LHCN-M2 (cell line): ENCODE results near the gene UBE2Z. TPM values are rescaled to one million over a fixed set of nuclear protein-coding genes. Genes with fewer than 3 reads are reported as not detected.
A peak's percentile ranks its signal among the peaks of the same experiment; 100 is the strongest.

Experiments
- DNase-seq: peaks from one replicate; pipeline ENCODE4 v3.0.0-alpha.2; 2012; ENCODE audit warnings: low read depth
- total RNA-seq: library from RNA; depleted of rRNA; stranded (reverse); fragments of >200 nt; gene quantifications from 2 replicates; pipeline ENCODE4 v1.2.3, GENCODE V29; 2014; rRNA removed

Gene UBE2Z
- total RNA-seq, 1 experiment from 2014 or later = 111 TPM

- peak; percentile 65 for DNase-seq
Observed at GRCh38 chr17:48954300-48954755, 46.1 kb downstream of the UBE2Z start.

- DNase-seq = peak; percentile 55
Observed at GRCh38 chr17:48960834-48961515, 52.8 kb downstream of the UBE2Z start.

GRCh38 chr17:48961516-48962233 is 53.5 kb downstream of the UBE2Z start:
- peak; percentile 77 for DNase-seq

GRCh38 chr17:48970224-48970623 is 62.0 kb downstream of the UBE2Z start:
- no peak for DNase-seq

- DNase-seq = no peak
Observed at GRCh38 chr17:48970865-48971687, 62.9 kb downstream of the UBE2Z start.

GRCh38 chr17:48972749-48973097 is 64.5 kb downstream of the UBE2Z start:
- no peak for DNase-seq

GRCh38 chr17:48973806-48974205 is 65.6 kb downstream of the UBE2Z start:
- DNase-seq = no peak

Other genes starting within 250 kb of the UBE2Z start
- gene PRAC1, start 185.9 kb upstream of the UBE2Z start, total RNA-seq = not detected in 2 replicates
- gene PRAC2, start 185.2 kb upstream of the UBE2Z start, total RNA-seq = not detected in 2 replicates
- gene HOXB13, start 179.7 kb upstream of the UBE2Z start, total RNA-seq = 0.77 and 0.80 TPM in 2 replicates
- gene TTLL6, start 91.2 kb upstream of the UBE2Z start, total RNA-seq = not detected in 2 replicates
- gene CALCOCO2, start 77.4 kb upstream of the UBE2Z start, total RNA-seq = 43.7 and 61.7 TPM in 2 replicates
- gene ATP5MC1, start 15.6 kb upstream of the UBE2Z start, total RNA-seq = 193 and 197 TPM in 2 replicates
- 135 and 146 TPM in 2 replicates for gene SNF8, start 36.4 kb downstream of the UBE2Z start, total RNA-seq
- gene GIP, start 60.2 kb downstream of the UBE2Z start, total RNA-seq = not detected in 2 replicates
- gene IGF2BP1, start 89.0 kb downstream of the UBE2Z start, total RNA-seq = 5.6 and 6.4 TPM in 2 replicates
- not detected in 2 replicates for gene B4GALNT2, start 224.4 kb downstream of the UBE2Z start, total RNA-seq